Breast epithelium (tissue), 4 donors: ENCODE results near the gene GP9. TPM values are rescaled to one million over a fixed set of nuclear protein-coding genes. Genes with fewer than 3 reads are reported as not detected.
"Not testable (repeated sequence)": the region's sequence is repeated elsewhere in the genome, so short reads cannot be mapped to it uniquely, and the experiment has no call there.

Experiments
- DNase-seq, 2 donors: peaks; one replicate each; pipeline ENCODE4 v3.0.0-alpha.2; 2019; ENCODE audit warnings: low spot score in 2 of 2
- H3K27ac ChIP-seq, 2 donors: fragments of 200-600 bp; sonication (generic) in 1 of 2; one replicate each; pipeline ENCODE4 v1.5.1; 2016 to 2019; ENCODE audit warnings: mild to moderate bottlenecking in 1 of 2
- H3K27me3 ChIP-seq, 2 donors: fragments of 200-600 bp; sonication (generic) in 1 of 2; one replicate each; pipeline versions ENCODE4 v1.5.1 to v1.6.0; 2017 to 2019; ENCODE audit warnings: control low read depth in 1 of 2, mild to moderate bottlenecking in 1 of 2
- H3K36me3 ChIP-seq: fragments of 200-600 bp; one replicate; pipeline ENCODE4 v1.5.1; 2019
- H3K4me1 ChIP-seq, 2 donors: fragments of 200-600 bp; sonication (generic); one replicate each; pipeline ENCODE4 v1.5.1; 2016 to 2019; ENCODE audit warnings: control low read depth in 1 of 2
- H3K4me3 ChIP-seq, 3 donors: fragments of 200-600 bp; sonication (generic); 1 replicate in 2 of 3; 2 replicates in 1 of 3; pipeline ENCODE4 v1.5.1; 2016 to 2019; ENCODE audit warnings: mild to moderate bottlenecking in 3 of 3, moderate library complexity in 2 of 3
- H3K9me3 ChIP-seq, 2 donors: fragments of 200-600 bp; sonication (generic) in 1 of 2; one replicate each; pipeline ENCODE4 v1.5.1; 2016 to 2019; ENCODE audit warnings: control low read depth in 1 of 2
- CTCF ChIP-seq, 3 donors: fragments of 450-650 bp; IDR thresholded peaks; one replicate each; pipeline ENCODE4 v1.5.1; 2016 to 2017; ENCODE audit warnings: antibody characterized with exemption in 3 of 3, mild to moderate bottlenecking in 3 of 3, moderate library complexity in 3 of 3
- POLR2A ChIP-seq: fragments of 450-650 bp; IDR thresholded peaks from one replicate; pipeline ENCODE4 v1.6.1; 2016; ENCODE audit warnings: antibody characterized with exemption, mild to moderate bottlenecking, moderate library complexity
- POLR2AphosphoS5 ChIP-seq, 3 donors: sonication (generic); formaldehyde crosslinking; IDR thresholded peaks; one replicate each; pipeline ENCODE4 v1.6.1; 2017; ENCODE audit warnings: antibody characterized with exemption in 3 of 3
- intact Hi-C: fragments of 100-400 bp; cut with DNase I; formaldehyde crosslinking; loops from one replicate; pipeline ENCODE4 v1.15.1; 2023; ENCODE audit warnings: low total_unique reads
- total RNA-seq, 3 donors: library from RNA; depleted of rRNA; stranded (reverse); fragments of >200 nt; gene quantifications; one replicate each; pipeline ENCODE4 v1.1.0, GENCODE V29; 2016

Gene GP9
- total RNA-seq, 3 donors from 2014 or later: 0.48 TPM; not detected in 2

- H3K27ac ChIP-seq: no peak overlapping the region
- no peak for DNase-seq
- H3K4me1 ChIP-seq: peaks cover 0 to 4% of the 10 kb centered on the region in 2 donors
- no peaks in the 10 kb centered on the region for H3K27me3 ChIP-seq
- no peak overlapping the region for H3K4me3 ChIP-seq
- H3K36me3 ChIP-seq: no peaks in the 10 kb centered on the region
- no peaks in the 10 kb centered on the region for H3K9me3 ChIP-seq
- intact Hi-C loops: no loop called here
- TF ChIP-seq CTCF (IDR thresholded peaks at IDR 0.05) (no peak), POLR2AphosphoS5 (IDR thresholded peaks at IDR 0.05) (no peak), POLR2A (no peak)
Observed at GRCh38 chr3:129085165-129085715, 24.7 kb downstream of the GP9 start.

- no peak for DNase-seq
- Histone ChIP-seq H3K4me1 (peaks cover 0 to 4% of the 10 kb centered on the region in 2 donors), H3K4me3 (no peak overlapping the region), H3K9me3 (no peaks in the 10 kb centered on the region), H3K36me3 (no peaks in the 10 kb centered on the region), H3K27me3 (no peaks in the 10 kb centered on the region), H3K27ac (peak overlapping the region; percentile 95 to 96)
- TF ChIP-seq CTCF (IDR thresholded peaks at IDR 0.05) (no peak), POLR2A (no peak), POLR2AphosphoS5 (IDR thresholded peaks at IDR 0.05) (no peak)
- intact Hi-C loops: no loop called here
Observed at GRCh38 chr3:129085818-129086217, 25.2 kb downstream of the GP9 start.

GRCh38 chr3:129087138-129087702 is 26.6 kb downstream of the GP9 start:
- Histone ChIP-seq H3K27me3 (no peaks in the 10 kb centered on the region), H3K9me3 (no peaks in the 10 kb centered on the region), H3K4me3 (no peak overlapping the region), H3K27ac (peak overlapping the region; percentile 95 to 96), H3K36me3 (no peaks in the 10 kb centered on the region), H3K4me1 (peaks cover 0 to 4% of the 10 kb centered on the region in 2 donors)
- DNase-seq: peak; percentile 58 to 65
- intact Hi-C loops: no loop called here
- peak in 1 of 3 donors; percentile 19 for TF ChIP-seq POLR2AphosphoS5 (IDR thresholded peaks at IDR 0.05)
- no peak for TF ChIP-seq CTCF (IDR thresholded peaks at IDR 0.05)

- H3K36me3 ChIP-seq, intact Hi-C loops: not testable (repeated sequence)
- peak overlapping the region; percentile 78 to 95 for H3K27ac ChIP-seq
Observed at GRCh38 chr3:129087904-129088303, 27.3 kb downstream of the GP9 start.

GRCh38 chr3:129088312-129088711 is 27.7 kb downstream of the GP9 start:
- DNase-seq, H3K27me3 ChIP-seq, H3K4me3 ChIP-seq, H3K36me3 ChIP-seq, H3K4me1 ChIP-seq, H3K27ac ChIP-seq, H3K9me3 ChIP-seq, intact Hi-C loops: not testable (repeated sequence)

More at GRCh38 chr3:129087904-129088303, 27.3 kb downstream of the GP9 start:
- peak in 1 of 2 donors; percentile 66 for DNase-seq
- H3K9me3 ChIP-seq, H3K4me1 ChIP-seq, H3K27me3 ChIP-seq, H3K4me3 ChIP-seq: not testable (repeated sequence)

GRCh38 chr3:129095285-129095684 is 34.7 kb downstream of the GP9 start:
- no peak for DNase-seq
- no peaks in the 10 kb centered on the region for H3K4me1 ChIP-seq
- H3K4me3 ChIP-seq: no peak overlapping the region
- H3K27ac ChIP-seq: no peak overlapping the region
- H3K27me3 ChIP-seq: no peaks in the 10 kb centered on the region
- H3K36me3 ChIP-seq: no peaks in the 10 kb centered on the region
- intact Hi-C loops: no loop called here
- TF ChIP-seq POLR2A (no peak), CTCF (IDR thresholded peaks at IDR 0.05) (no peak)
- no peaks in the 10 kb centered on the region for H3K9me3 ChIP-seq
